Measurements from ENCODE around the gene TEX22. TPM values are rescaled to one million over a fixed set of nuclear protein-coding genes. Genes with fewer than 3 reads are reported as not detected.

TEX22 gene
- total RNA-seq, 1 experiment from 2014 or later: 0.87 TPM

GRCh38 chr14:105409364-105409763 lies 11.0 kb downstream of the TEX22 start:
- no peak for DNase-seq (ENCODE audit: low spot score)
- no peak for ATAC-seq
- peaks cover 13% of the 10 kb centered on the region for H3K4me1 Mint-ChIP-seq
- no peak overlapping the region for H3K27ac Mint-ChIP-seq
- H3K36me3 Mint-ChIP-seq: peaks cover 17% of the 10 kb centered on the region
- no peak overlapping the region for H3K4me3 Mint-ChIP-seq
- peaks cover 22% of the 10 kb centered on the region for H3K9me3 Mint-ChIP-seq
- POLR2A ChIA-PET: interaction anchor here (0.8 kb wide), 1 partner anchor 202 kb away, joined by 3 read pairs; no protein-coding TSS in a partner anchor
- CTCF ChIA-PET: interaction anchor here (0.9 to 1.7 kb wide), 7 partner anchors 32 to 80 kb away, joined by 3 to 5 read pairs (median 3); partner anchors contain the start of gene CRIP1
- no peak for TF ChIP-seq ZNF512 (CRISPR knock-in tag; IDR thresholded peaks at IDR 0.05; ENCODE audit: borderline replicate concordance)
- TF ChIP-seq ELF4 (CRISPR knock-in tag; IDR thresholded peaks at IDR 0.05; ENCODE audit: low read depth): no peak
- no peak for TF ChIP-seq TEAD1 (CRISPR knock-in tag; IDR thresholded peaks at IDR 0.05)
- no peak for TF ChIP-seq NFYB (CRISPR knock-in tag; conservative IDR thresholded peaks at IDR 0.05; ENCODE audit: low read depth)
- TF ChIP-seq JUN (CRISPR knock-in tag; IDR thresholded peaks at IDR 0.05): no peak
- no peak for TF ChIP-seq ZNF671 (CRISPR knock-in tag; IDR thresholded peaks at IDR 0.05)
- TF ChIP-seq FOXJ3 (CRISPR knock-in tag; IDR thresholded peaks at IDR 0.05; ENCODE audit: borderline replicate concordance): no peak
- TF ChIP-seq ESRRA (CRISPR knock-in tag; IDR thresholded peaks at IDR 0.05; ENCODE audit: borderline replicate concordance): no peak
- no peak for TF ChIP-seq MAX (CRISPR knock-in tag; IDR thresholded peaks at IDR 0.05)
- no peak for TF ChIP-seq ZNF219 (CRISPR knock-in tag; IDR thresholded peaks at IDR 0.05; ENCODE audit: borderline replicate concordance)
- TF ChIP-seq PRRX2 (CRISPR knock-in tag; IDR thresholded peaks at IDR 0.05): no peak
- no peak for TF ChIP-seq E2F4 (CRISPR knock-in tag; IDR thresholded peaks at IDR 0.05; ENCODE audit: borderline replicate concordance, low read depth)
- TF ChIP-seq, protein P1, sequence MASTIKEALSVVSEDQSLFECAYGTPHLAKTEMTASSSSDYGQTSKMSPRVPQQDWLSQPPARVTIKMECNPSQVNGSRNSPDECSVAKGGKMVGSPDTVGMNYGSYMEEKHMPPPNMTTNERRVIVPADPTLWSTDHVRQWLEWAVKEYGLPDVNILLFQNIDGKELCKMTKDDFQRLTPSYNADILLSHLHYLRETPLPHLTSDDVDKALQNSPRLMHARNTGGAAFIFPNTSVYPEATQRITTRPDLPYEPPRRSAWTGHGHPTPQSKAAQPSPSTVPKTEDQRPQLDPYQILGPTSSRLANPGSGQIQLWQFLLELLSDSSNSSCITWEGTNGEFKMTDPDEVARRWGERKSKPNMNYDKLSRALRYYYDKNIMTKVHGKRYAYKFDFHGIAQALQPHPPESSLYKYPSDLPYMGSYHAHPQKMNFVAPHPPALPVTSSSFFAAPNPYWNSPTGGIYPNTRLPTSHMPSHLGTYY (CRISPR knock-in tag; IDR thresholded peaks at IDR 0.05): no peak
- TF ChIP-seq GABPB1 (CRISPR knock-in tag; IDR thresholded peaks at IDR 0.05): no peak
- H3K27me3 Mint-ChIP-seq (ENCODE audit: low read depth): peaks cover 96% of the 10 kb centered on the region

DNA sequence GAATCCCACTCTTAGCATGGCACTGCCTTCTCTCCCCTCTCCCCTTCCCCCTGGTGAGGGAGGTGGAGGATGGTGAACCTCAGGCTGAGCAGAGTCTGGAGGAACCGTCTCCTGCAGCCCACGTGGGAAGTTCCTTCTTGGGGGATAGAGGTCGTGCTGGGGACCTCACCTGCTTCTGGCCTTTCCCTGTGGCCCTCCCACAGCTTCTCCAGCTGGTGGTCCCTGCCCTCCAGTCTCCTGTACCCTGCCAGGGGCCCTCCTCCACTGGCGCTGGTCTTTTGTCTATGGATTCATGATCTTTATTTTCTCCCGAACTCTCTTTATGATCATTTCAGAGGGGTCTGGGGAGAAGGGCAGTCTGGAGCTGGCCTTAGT lies 12.3 kb downstream of the TEX22 start:
- H3K4me1 Mint-ChIP-seq: peaks cover 13% of the 10 kb centered on the region
- peaks cover 87% of the 10 kb centered on the region for H3K27me3 Mint-ChIP-seq (ENCODE audit: low read depth)
- H3K4me3 Mint-ChIP-seq: peak overlapping the region; percentile 58
- ATAC-seq (no peak), DNase-seq (ENCODE audit: low spot score) (no peak)
- peaks cover 9% of the 10 kb centered on the region for H3K9me3 Mint-ChIP-seq
- CTCF ChIA-PET: interaction anchor here (0.6 to 1.9 kb wide), 6 partner anchors 33 to 392 kb away, joined by 3 to 15 read pairs (median 4); no protein-coding TSS in a partner anchor
- H3K36me3 Mint-ChIP-seq: peaks cover 5% of the 10 kb centered on the region; the same call in 1 of the 2 replicates
- POLR2A ChIA-PET: interaction anchor here (1.0 kb wide), 1 partner anchor 220 kb away, joined by 3 read pairs; no protein-coding TSS in a partner anchor
- H3K27ac Mint-ChIP-seq: no peak overlapping the region
- TF ChIP-seq KAT7 (CRISPR knock-in tag; IDR thresholded peaks at IDR 0.05; ENCODE audit: borderline replicate concordance) (no peak), JUN (CRISPR knock-in tag; IDR thresholded peaks at IDR 0.05) (no peak), NFYB (CRISPR knock-in tag; conservative IDR thresholded peaks at IDR 0.05; ENCODE audit: low read depth) (no peak), ZNF396 (CRISPR knock-in tag; IDR thresholded peaks at IDR 0.05; ENCODE audit: borderline replicate concordance) (no peak), PRRX2 (CRISPR knock-in tag; IDR thresholded peaks at IDR 0.05) (no peak), SMAD3 (CRISPR knock-in tag; IDR thresholded peaks at IDR 0.05; ENCODE audit: borderline replicate concordance) (no peak), ZNF317 (CRISPR knock-in tag; IDR thresholded peaks at IDR 0.05; ENCODE audit: borderline replicate concordance, low read depth) (no peak), HMGXB4 (CRISPR knock-in tag; IDR thresholded peaks at IDR 0.05) (no peak), ZNF263 (CRISPR knock-in tag; IDR thresholded peaks at IDR 0.05; ENCODE audit: low read depth) (no peak), HMGA2 (CRISPR knock-in tag; IDR thresholded peaks at IDR 0.05) (no peak), E2F4 (CRISPR knock-in tag; IDR thresholded peaks at IDR 0.05; ENCODE audit: borderline replicate concordance, low read depth) (no peak), ZNF219 (CRISPR knock-in tag; IDR thresholded peaks at IDR 0.05; ENCODE audit: borderline replicate concordance) (no peak)
- TF ChIP-seq, protein P2, sequence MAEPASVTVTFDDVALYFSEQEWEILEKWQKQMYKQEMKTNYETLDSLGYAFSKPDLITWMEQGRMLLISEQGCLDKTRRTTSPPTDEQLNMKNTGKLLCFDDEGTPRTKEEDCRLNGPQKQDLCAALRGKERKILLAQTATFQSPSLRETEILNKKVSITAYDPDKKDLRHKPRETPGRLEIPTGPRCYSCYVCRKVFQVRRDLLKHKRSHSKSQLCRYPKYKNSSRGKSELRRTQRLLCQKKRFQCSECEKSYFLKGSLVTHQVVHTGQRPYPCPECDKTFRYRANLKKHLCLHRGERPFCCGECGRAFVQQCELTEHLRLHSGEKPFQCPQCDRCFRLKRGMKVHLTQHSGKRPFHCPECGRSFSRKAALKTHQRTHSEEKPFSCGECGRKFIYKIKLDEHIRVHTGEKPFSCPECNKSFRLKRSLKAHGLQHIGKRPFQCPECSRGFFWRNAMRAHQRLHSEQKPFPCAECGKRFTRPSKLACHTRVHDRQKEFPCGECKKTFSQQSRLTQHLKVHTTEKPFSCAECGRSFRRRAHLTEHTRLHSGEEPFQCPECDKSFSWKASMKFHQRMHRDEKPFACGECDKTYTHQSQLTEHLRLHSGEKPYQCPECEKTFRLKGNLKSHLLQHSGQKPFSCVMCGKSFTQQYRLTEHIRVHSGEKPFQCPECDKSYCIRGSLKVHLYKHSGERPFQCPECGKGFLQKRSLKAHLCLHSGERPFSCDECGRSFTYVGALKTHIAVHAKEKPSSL (CRISPR knock-in tag; conservative IDR thresholded peaks at IDR 0.05): no peak
- TF ChIP-seq, protein P1 (CRISPR knock-in tag; IDR thresholded peaks at IDR 0.05): no peak

Measured in WTC11 (cell line).